Measurements from ENCODE around the gene SCAMP1. TPM values are rescaled to one million over a fixed set of nuclear protein-coding genes. Genes with fewer than 3 reads are reported as not detected.

SCAMP1 gene
- polyA plus RNA-seq, 1 donor from 2014 or later, result 180 TPM

DNA sequence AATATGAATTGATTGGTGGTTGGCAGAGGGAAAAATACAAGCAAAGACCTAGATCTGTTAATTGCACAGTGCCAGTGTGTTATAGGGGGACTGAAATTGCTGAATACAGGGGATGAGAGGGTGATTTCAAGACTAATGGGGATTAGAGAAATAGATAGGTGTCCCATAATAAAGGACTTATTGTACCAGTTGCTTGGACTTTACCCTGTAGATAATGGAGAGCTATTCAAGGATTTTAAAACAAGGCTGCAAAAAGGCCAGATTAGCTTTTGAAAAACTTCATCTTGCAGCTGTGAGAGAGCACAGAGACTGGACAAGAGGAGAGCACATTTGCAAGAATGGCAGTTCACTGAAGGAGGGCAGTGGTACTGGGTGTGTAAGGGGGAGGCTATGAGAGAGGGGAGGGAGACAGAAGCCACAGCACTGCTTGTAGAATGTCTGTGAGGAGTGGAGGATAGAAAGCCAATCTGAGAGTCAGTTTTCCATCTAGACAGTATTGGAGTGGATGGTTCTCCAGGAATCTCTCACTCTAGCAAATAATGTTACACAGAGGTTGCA is 28.8 kb upstream of the SCAMP1 start:
- no peak overlapping the region for H2AFZ ChIP-seq (ENCODE audit: low read depth, low read length)
- H3K9ac ChIP-seq (ENCODE audit: low read length), result no peak overlapping the region
- no peak overlapping the region for H3K4me2 ChIP-seq (ENCODE audit: low read length)
- H3K36me3 ChIP-seq (ENCODE audit: insufficient read depth, low read length), result no peaks in the 10 kb centered on the region
- H3K4me3 ChIP-seq (ENCODE audit: low read length), result no peak overlapping the region
- no peaks in the 10 kb centered on the region for H3K9me2 ChIP-seq (ENCODE audit: insufficient read depth, low read length)
- no peaks in the 10 kb centered on the region for H3K27me3 ChIP-seq (ENCODE audit: insufficient read depth, low read depth, low read length)
- no peaks in the 10 kb centered on the region for H3F3A ChIP-seq (ENCODE audit: insufficient read depth, low read length, poor library complexity, severe bottlenecking)
- H3K27ac ChIP-seq (ENCODE audit: low read length), result no peak overlapping the region
- TF ChIP-seq, protein P1, sequence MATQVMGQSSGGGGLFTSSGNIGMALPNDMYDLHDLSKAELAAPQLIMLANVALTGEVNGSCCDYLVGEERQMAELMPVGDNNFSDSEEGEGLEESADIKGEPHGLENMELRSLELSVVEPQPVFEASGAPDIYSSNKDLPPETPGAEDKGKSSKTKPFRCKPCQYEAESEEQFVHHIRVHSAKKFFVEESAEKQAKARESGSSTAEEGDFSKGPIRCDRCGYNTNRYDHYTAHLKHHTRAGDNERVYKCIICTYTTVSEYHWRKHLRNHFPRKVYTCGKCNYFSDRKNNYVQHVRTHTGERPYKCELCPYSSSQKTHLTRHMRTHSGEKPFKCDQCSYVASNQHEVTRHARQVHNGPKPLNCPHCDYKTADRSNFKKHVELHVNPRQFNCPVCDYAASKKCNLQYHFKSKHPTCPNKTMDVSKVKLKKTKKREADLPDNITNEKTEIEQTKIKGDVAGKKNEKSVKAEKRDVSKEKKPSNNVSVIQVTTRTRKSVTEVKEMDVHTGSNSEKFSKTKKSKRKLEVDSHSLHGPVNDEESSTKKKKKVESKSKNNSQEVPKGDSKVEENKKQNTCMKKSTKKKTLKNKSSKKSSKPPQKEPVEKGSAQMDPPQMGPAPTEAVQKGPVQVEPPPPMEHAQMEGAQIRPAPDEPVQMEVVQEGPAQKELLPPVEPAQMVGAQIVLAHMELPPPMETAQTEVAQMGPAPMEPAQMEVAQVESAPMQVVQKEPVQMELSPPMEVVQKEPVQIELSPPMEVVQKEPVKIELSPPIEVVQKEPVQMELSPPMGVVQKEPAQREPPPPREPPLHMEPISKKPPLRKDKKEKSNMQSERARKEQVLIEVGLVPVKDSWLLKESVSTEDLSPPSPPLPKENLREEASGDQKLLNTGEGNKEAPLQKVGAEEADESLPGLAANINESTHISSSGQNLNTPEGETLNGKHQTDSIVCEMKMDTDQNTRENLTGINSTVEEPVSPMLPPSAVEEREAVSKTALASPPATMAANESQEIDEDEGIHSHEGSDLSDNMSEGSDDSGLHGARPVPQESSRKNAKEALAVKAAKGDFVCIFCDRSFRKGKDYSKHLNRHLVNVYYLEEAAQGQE (IDR thresholded peaks at IDR 0.05; ENCODE audit: borderline replicate concordance), result no peak
- TF ChIP-seq, protein P2, sequence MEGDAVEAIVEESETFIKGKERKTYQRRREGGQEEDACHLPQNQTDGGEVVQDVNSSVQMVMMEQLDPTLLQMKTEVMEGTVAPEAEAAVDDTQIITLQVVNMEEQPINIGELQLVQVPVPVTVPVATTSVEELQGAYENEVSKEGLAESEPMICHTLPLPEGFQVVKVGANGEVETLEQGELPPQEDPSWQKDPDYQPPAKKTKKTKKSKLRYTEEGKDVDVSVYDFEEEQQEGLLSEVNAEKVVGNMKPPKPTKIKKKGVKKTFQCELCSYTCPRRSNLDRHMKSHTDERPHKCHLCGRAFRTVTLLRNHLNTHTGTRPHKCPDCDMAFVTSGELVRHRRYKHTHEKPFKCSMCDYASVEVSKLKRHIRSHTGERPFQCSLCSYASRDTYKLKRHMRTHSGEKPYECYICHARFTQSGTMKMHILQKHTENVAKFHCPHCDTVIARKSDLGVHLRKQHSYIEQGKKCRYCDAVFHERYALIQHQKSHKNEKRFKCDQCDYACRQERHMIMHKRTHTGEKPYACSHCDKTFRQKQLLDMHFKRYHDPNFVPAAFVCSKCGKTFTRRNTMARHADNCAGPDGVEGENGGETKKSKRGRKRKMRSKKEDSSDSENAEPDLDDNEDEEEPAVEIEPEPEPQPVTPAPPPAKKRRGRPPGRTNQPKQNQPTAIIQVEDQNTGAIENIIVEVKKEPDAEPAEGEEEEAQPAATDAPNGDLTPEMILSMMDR (IDR thresholded peaks at IDR 0.05; ENCODE audit: poor library complexity, severe bottlenecking), result no peak
- TF ChIP-seq EZH2 (IDR thresholded peaks at IDR 0.05; ENCODE audit: borderline replicate concordance, insufficient read depth, low read length, poor library complexity, severe bottlenecking) (no peak), TAF1 (IDR thresholded peaks at IDR 0.05; ENCODE audit: low read depth) (no peak), SMC3 (conservative IDR thresholded peaks at IDR 0.05; ENCODE audit: poor library complexity) (no peak), EP300 (conservative IDR thresholded peaks at IDR 0.05; ENCODE audit: poor library complexity, severe bottlenecking) (no peak), RAD21 (conservative IDR thresholded peaks at IDR 0.05) (no peak), MXI1 (conservative IDR thresholded peaks at IDR 0.05; ENCODE audit: poor library complexity, severe bottlenecking) (no peak), POLR2AphosphoS5 (IDR thresholded peaks at IDR 0.05) (no peak)
- no peaks in the 10 kb centered on the region for H4K20me1 ChIP-seq (ENCODE audit: insufficient read depth)
- H3K9me3 ChIP-seq (ENCODE audit: low read length), result no peaks in the 10 kb centered on the region
- H3K79me2 ChIP-seq (replicated peaks; ENCODE audit: insufficient read depth, low read length), result no peaks in the 10 kb centered on the region

DNA sequence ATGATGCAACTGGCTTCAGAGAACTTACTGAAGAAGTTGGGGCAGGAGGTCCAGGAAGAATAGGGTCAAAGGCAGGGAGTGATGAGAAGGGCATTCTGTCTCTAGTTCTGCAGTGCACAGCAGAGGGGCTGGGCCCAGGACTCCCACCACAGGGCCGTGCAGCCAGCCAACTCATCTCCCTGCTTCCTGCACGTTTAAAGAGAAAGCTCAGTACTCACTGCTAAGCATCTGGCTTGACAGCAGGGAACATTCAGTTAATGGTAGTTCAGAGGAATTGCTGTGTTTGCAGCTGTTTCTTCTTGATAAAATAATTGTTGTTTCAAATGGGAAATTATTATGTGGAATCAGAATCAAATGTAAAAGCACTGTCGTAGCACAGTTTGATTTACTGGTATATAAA is 25.6 kb upstream of the SCAMP1 start:
- no peak overlapping the region for H3K9ac ChIP-seq (ENCODE audit: low read length)
- no peaks in the 10 kb centered on the region for H3K9me3 ChIP-seq (ENCODE audit: low read length)
- no peaks in the 10 kb centered on the region for H4K20me1 ChIP-seq (ENCODE audit: insufficient read depth)
- no peak overlapping the region for H3K4me2 ChIP-seq (ENCODE audit: low read length)
- H3F3A ChIP-seq (ENCODE audit: insufficient read depth, low read length, poor library complexity, severe bottlenecking), result no peaks in the 10 kb centered on the region
- TF ChIP-seq POLR2AphosphoS5 (IDR thresholded peaks at IDR 0.05), result no peak
- no peak for TF ChIP-seq EP300 (conservative IDR thresholded peaks at IDR 0.05; ENCODE audit: poor library complexity, severe bottlenecking)
- TF ChIP-seq EZH2 (IDR thresholded peaks at IDR 0.05; ENCODE audit: borderline replicate concordance, insufficient read depth, low read length, poor library complexity, severe bottlenecking), result no peak
- no peak for TF ChIP-seq TAF1 (IDR thresholded peaks at IDR 0.05; ENCODE audit: low read depth)
- TF ChIP-seq SMC3 (conservative IDR thresholded peaks at IDR 0.05; ENCODE audit: poor library complexity), result no peak
- no peak for TF ChIP-seq RAD21 (conservative IDR thresholded peaks at IDR 0.05)
- TF ChIP-seq, protein P2 (IDR thresholded peaks at IDR 0.05; ENCODE audit: poor library complexity, severe bottlenecking), result no peak
- TF ChIP-seq, protein P1 (IDR thresholded peaks at IDR 0.05; ENCODE audit: borderline replicate concordance), result no peak
- no peak for TF ChIP-seq MXI1 (conservative IDR thresholded peaks at IDR 0.05; ENCODE audit: poor library complexity, severe bottlenecking)
- H3K27me3 ChIP-seq (ENCODE audit: insufficient read depth, low read depth, low read length), result no peaks in the 10 kb centered on the region
- H3K4me3 ChIP-seq (ENCODE audit: low read length), result no peak overlapping the region
- no peak overlapping the region for H3K27ac ChIP-seq (ENCODE audit: low read length)
- no peaks in the 10 kb centered on the region for H3K9me2 ChIP-seq (ENCODE audit: insufficient read depth, low read length)
- H3K79me2 ChIP-seq (replicated peaks; ENCODE audit: insufficient read depth, low read length), result no peaks in the 10 kb centered on the region
- H3K36me3 ChIP-seq (ENCODE audit: insufficient read depth, low read length), result no peaks in the 10 kb centered on the region
- H2AFZ ChIP-seq (ENCODE audit: low read depth, low read length), result no peak overlapping the region

Data from neural cell (in vitro differentiated cells).